H1 (cell line): Measurements from ENCODE around the gene PPM1G. TPM values are rescaled to one million over a fixed set of nuclear protein-coding genes. Genes with fewer than 3 reads are reported as not detected.
A peak's percentile ranks its signal among the peaks of the same experiment; 100 is the strongest.

Experiments used
- CHD7 ChIP-seq: fragments of 300-600 bp; sonication (generic); IDR thresholded peaks from 2 replicates; pipeline ENCODE4 v1.7.1; 2012; ENCODE audit warnings: low read length, moderate library complexity, mild to moderate bottlenecking, inconsistent platforms; ENCODE audit not compliant: insufficient replicate concordance
- CTBP2 ChIP-seq: IDR thresholded peaks from 2 replicates; pipeline ENCODE4 v1.7.0; 2011; ENCODE audit warnings: borderline replicate concordance, mild to moderate bottlenecking, moderate library complexity, mixed read lengths, low read length; ENCODE audit not compliant: insufficient read depth, insufficient read length
- CTCF ChIP-seq, 3 experiments: IDR thresholded peaks; 1 replicate in 2 of 3; 2 replicates in 1 of 3; pipeline versions ENCODE4 v1.5.1 to v1.6.1; 2011; ENCODE audit warnings: low read length in 3 of 3, mild to moderate bottlenecking in 3 of 3, inconsistent platforms in 2 of 3, low read depth in 1 of 3, moderate library complexity in 1 of 3; ENCODE audit not compliant: insufficient read depth in 1 of 3; ENCODE audit errors: control extremely low read depth in 1 of 3
- EP300 ChIP-seq, 2 experiments: IDR thresholded peaks; 1 replicate in 1 of 2; 2 replicates in 1 of 2; pipeline ENCODE4 v1.6.1; 2011 to 2012; ENCODE audit warnings: low read depth in 2 of 2, low read length in 2 of 2, mild to moderate bottlenecking in 2 of 2, borderline replicate concordance in 1 of 2, inconsistent platforms in 1 of 2, moderate library complexity in 1 of 2
- KDM5A ChIP-seq: fragments of 200-600 bp; IDR thresholded peaks from 2 replicates; pipeline ENCODE4 v1.7.1; 2012; ENCODE audit warnings: mild to moderate bottlenecking, low read length, inconsistent platforms, mixed read lengths
- TEAD4 ChIP-seq: IDR thresholded peaks from 2 replicates; pipeline ENCODE4 v1.6.1; 2012; ENCODE audit warnings: low read depth, low read length, inconsistent platforms, mixed read lengths
- YY1 ChIP-seq: IDR thresholded peaks from 2 replicates; pipeline ENCODE4 v1.6.1; 2011; ENCODE audit warnings: low read depth, mild to moderate bottlenecking, low read length
- polyA plus RNA-seq, 7 experiments: library from polyadenylated mRNA; depleted of rRNA in 3 of 7; stranded (reverse) in 5 of 7; unstranded in 2 of 7; fragments of >200 nt in 5 of 7; fragments of 200-250 nt in 2 of 7; gene quantifications; 1 replicate in 5 of 7; 2 replicates in 1 of 7; 4 replicates in 1 of 7; pipeline versions ENCODE4 v1.2.1 to v1.2.3, GENCODE V29; 2011 to 2013; ENCODE audit warnings: missing spikeins in 2 of 7, mixed read lengths in 2 of 7
- total RNA-seq: library from RNA; stranded (reverse); fragmentation: NEBNext Ultra II Directional; extraction: Animal tissue kit (Norgen Biotek cat#: 25700); gene quantifications from 2 replicates; pipeline ENCODE4 v1.2.1, GENCODE V29; 2021

The PPM1G gene
- total and polyA plus RNA-seq, 2 of the 8 experiments (the other 6 are each of a cell fraction or from before 2014, with no cell fraction given), result 73.3 to 203 TPM

- TF ChIP-seq CHD7, result no peak
- no peak for TF ChIP-seq CTCF (IDR thresholded peaks at IDR 0.05; ENCODE audit: control extremely low read depth in 1 of 3, insufficient read depth in 1 of 3, low read depth in 1 of 3, low read length in 3 of 3)
- TF ChIP-seq KDM5A, result peak; percentile 77
- no peak for TF ChIP-seq TEAD4
- TF ChIP-seq EP300 (IDR thresholded peaks at IDR 0.05; ENCODE audit: borderline replicate concordance in 1 of 2, low read depth in 2 of 2, low read length in 2 of 2), result no peak
- no peak for TF ChIP-seq CTBP2
- TF ChIP-seq YY1, result peak; percentile 96
Observed at GRCh38 chr2:27356382-27357181, 52.8 kb downstream of the PPM1G start, which contains the start of gene GTF3C2 (continued).
